ENCODE data around the gene PFKFB2.

DNA sequence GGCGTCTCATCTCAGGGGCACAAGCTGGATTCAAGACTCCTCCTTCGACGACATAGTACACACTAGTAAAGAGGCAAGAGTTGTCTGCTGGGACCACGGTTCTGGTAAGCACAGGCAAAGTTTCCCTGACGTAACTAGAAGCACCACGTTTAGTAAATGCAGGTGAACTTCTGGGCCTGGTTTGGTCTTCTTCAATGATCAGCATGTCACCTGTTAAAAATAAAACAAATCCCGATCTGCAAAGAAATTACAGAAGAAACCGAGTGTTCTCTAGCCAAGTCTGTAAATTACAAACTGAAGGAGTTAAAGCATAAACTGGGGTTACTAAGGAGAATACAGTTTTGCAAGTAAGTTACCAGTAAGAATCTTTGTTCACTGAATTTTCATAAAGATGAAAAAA is 3.6 kb upstream of the PFKFB2 start:
- TF ChIP-seq, protein P1, sequence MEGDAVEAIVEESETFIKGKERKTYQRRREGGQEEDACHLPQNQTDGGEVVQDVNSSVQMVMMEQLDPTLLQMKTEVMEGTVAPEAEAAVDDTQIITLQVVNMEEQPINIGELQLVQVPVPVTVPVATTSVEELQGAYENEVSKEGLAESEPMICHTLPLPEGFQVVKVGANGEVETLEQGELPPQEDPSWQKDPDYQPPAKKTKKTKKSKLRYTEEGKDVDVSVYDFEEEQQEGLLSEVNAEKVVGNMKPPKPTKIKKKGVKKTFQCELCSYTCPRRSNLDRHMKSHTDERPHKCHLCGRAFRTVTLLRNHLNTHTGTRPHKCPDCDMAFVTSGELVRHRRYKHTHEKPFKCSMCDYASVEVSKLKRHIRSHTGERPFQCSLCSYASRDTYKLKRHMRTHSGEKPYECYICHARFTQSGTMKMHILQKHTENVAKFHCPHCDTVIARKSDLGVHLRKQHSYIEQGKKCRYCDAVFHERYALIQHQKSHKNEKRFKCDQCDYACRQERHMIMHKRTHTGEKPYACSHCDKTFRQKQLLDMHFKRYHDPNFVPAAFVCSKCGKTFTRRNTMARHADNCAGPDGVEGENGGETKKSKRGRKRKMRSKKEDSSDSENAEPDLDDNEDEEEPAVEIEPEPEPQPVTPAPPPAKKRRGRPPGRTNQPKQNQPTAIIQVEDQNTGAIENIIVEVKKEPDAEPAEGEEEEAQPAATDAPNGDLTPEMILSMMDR (IDR thresholded peaks at IDR 0.05; ENCODE audit: poor library complexity) = no peak
- no peak for TF ChIP-seq EZH2 (IDR thresholded peaks at IDR 0.05; ENCODE audit: borderline replicate concordance)

All from hepatocyte (in vitro differentiated cells).